PC-9 (cell line): Measurements from ENCODE around the gene SLC27A4.

Experiments
- CTCF ChIP-seq: fragments of 200-600 bp; sonication (generic); conservative IDR thresholded peaks from 2 replicates; pipeline ENCODE4 v1.6.1; 2017; ENCODE audit warnings: mixed run types, antibody characterized with exemption, mild to moderate bottlenecking, moderate library complexity
- EZH2 ChIP-seq: fragments of 200-600 bp; sonication (generic); IDR thresholded peaks from 2 replicates; pipeline ENCODE4 v1.8.0; 2017; ENCODE audit warnings: antibody characterized with exemption, low read depth

GRCh38 chr9:128393970-128394369 lies 53.6 kb downstream of the SLC27A4 start:
- TF ChIP-seq CTCF: no peak
- TF ChIP-seq EZH2: no peak
